Endothelial cell of umbilical vein (primary cell): Measurements from ENCODE around the gene HSPD1. TPM values are rescaled to one million over a fixed set of nuclear protein-coding genes. Genes with fewer than 3 reads are reported as not detected.

ENCODE experiments used
- BruUV-seq: library from RNA; stranded (reverse); fragments of 400-500 nt; replicated peaks from 2 replicates; lab custom pipeline; 2021; lab: Mats Ljungman, UMichigan
- CTCF ChIA-PET: fragments of 300-600, 350-600 bp; sonication (Branson Sonifier 250); formaldehyde crosslinking; loops from one replicate; lab custom pipeline; 2021; ENCODE audit warnings: antibody characterized with exemption, inconsistent platforms; lab: Charles Lee
- POLR2A ChIA-PET: fragments of 300-600, 350-600 bp; sonication (Branson Sonifier 250); formaldehyde crosslinking; loops from one replicate; lab custom pipeline; 2021; ENCODE audit warnings: antibody characterized with exemption, inconsistent platforms; lab: Charles Lee
- DNase-seq: peaks from one replicate; pipeline ENCODE4 v3.0.0-alpha.2; 2011; ENCODE audit warnings: low read depth, low spot score
- FAIRE-seq: peaks from 2 replicates; lab custom pipeline; 2011; peaks lifted over from hg19 to GRCh38; lab: Jason Lieb, UNC
- H2AFZ ChIP-seq: 2 replicates; pipeline ENCODE4 v1.6.0; 2012; ENCODE audit warnings: low read depth, low read length, control low read depth, inconsistent platforms
- H3K27ac ChIP-seq: 2 replicates; pipeline ENCODE4 v1.5.1; 2011; ENCODE audit warnings: low read depth, mild to moderate bottlenecking, control low read depth, low read length, moderate library complexity; ENCODE audit not compliant: insufficient read depth
- H3K27me3 ChIP-seq, 2 experiments: 2 replicates each; pipeline versions ENCODE4 v1.6.0 to v1.6.1; 2011; ENCODE audit warnings: low read length in 2 of 2, mixed read lengths in 1 of 2; ENCODE audit not compliant: control insufficient read depth in 2 of 2, insufficient read depth in 2 of 2
- H3K36me3 ChIP-seq, 2 experiments: 2 replicates in 1 of 2; 3 replicates in 1 of 2; pipeline ENCODE4 v1.5.1; 2011; ENCODE audit warnings: low read length in 2 of 2, mild to moderate bottlenecking in 1 of 2, moderate library complexity in 1 of 2; ENCODE audit not compliant: control insufficient read depth in 2 of 2, insufficient read depth in 2 of 2; ENCODE audit errors: extremely low read depth in 1 of 2
- H3K4me1 ChIP-seq: 3 replicates; pipeline ENCODE4 v1.5.1; 2011; ENCODE audit warnings: mild to moderate bottlenecking, low read length; ENCODE audit not compliant: control insufficient read depth, insufficient read depth; ENCODE audit errors: extremely low read depth
- H3K4me2 ChIP-seq: 2 replicates; pipeline ENCODE4 v1.6.1; 2011; ENCODE audit warnings: low read length, control low read depth, mixed read lengths; ENCODE audit not compliant: insufficient read depth
- H3K4me3 ChIP-seq, 3 experiments: fragments of 200-600 bp in 1 of 3; sonication (generic), shearing (Covaris generic) in 1 of 3; replicated peaks in 1 of 3; 2 replicates each; pipeline ENCODE4 v1.5.1; 2011 to 2016; ENCODE audit warnings: control low read depth in 3 of 3, low read length in 3 of 3, mild to moderate bottlenecking in 2 of 3, inconsistent platforms in 1 of 3, low read depth in 1 of 3, moderate library complexity in 1 of 3; ENCODE audit not compliant: insufficient read depth in 1 of 3
- H3K79me2 ChIP-seq: 2 replicates; pipeline ENCODE4 v1.6.0; 2012; ENCODE audit warnings: low read length, inconsistent platforms; ENCODE audit not compliant: control insufficient read depth, insufficient read depth
- H3K9ac ChIP-seq: replicated peaks from 2 replicates; pipeline ENCODE3; 2011; ENCODE audit warnings: low read length, control low read depth; ENCODE audit not compliant: insufficient read depth; ENCODE audit errors: extremely low read depth
- H3K9me1 ChIP-seq: replicated peaks from 3 replicates; pipeline ENCODE4 v1.6.0; 2011; ENCODE audit warnings: mild to moderate bottlenecking, low read length; ENCODE audit not compliant: control insufficient read depth, insufficient read depth; ENCODE audit errors: extremely low read depth
- H3K9me3 ChIP-seq: replicated peaks from 2 replicates; pipeline ENCODE4 v1.5.1; 2012; ENCODE audit warnings: low read length, inconsistent platforms; ENCODE audit not compliant: control insufficient read depth, insufficient read depth
- H4K20me1 ChIP-seq: replicated peaks from 2 replicates; pipeline ENCODE3; 2011; ENCODE audit warnings: mild to moderate bottlenecking, low read length; ENCODE audit not compliant: control insufficient read depth, insufficient read depth; ENCODE audit errors: extremely low read depth
- EZH2 ChIP-seq: IDR thresholded peaks from 2 replicates; pipeline ENCODE4 v1.6.1; 2012; ENCODE audit warnings: borderline replicate concordance, low read depth, mild to moderate bottlenecking, moderate library complexity, low read length, inconsistent platforms; ENCODE audit not compliant: severe bottlenecking
- FOS ChIP-seq: IDR thresholded peaks from 2 replicates; pipeline ENCODE4 v1.6.1; 2011; ENCODE audit warnings: mild to moderate bottlenecking, low read length, moderate library complexity, borderline replicate concordance; ENCODE audit not compliant: insufficient read depth
- GATA2 ChIP-seq: IDR thresholded peaks from 2 replicates; pipeline ENCODE4 v1.7.0; 2011; ENCODE audit warnings: low read depth, mild to moderate bottlenecking, moderate library complexity, mixed read lengths, low read length; ENCODE audit not compliant: insufficient read length, insufficient read depth
- JUN ChIP-seq: IDR thresholded peaks from 2 replicates; pipeline ENCODE4 v1.6.1; 2011; ENCODE audit warnings: borderline replicate concordance, low read depth; ENCODE audit not compliant: insufficient read length, insufficient read depth
- MYC ChIP-seq: IDR thresholded peaks from one replicate; pipeline ENCODE4 v1.6.1; 2011; ENCODE audit warnings: mild to moderate bottlenecking, low read depth, low read length
- POLR2A ChIP-seq: IDR thresholded peaks from 2 replicates; pipeline ENCODE4 v1.6.1; 2012; ENCODE audit warnings: low read depth, mild to moderate bottlenecking, control low read depth, low read length
- POLR2AphosphoS5 ChIP-seq: IDR thresholded peaks from 2 replicates; pipeline ENCODE4 v1.6.1; 2012; ENCODE audit warnings: low read depth, mild to moderate bottlenecking, control low read depth, low read length, moderate library complexity; ENCODE audit not compliant: insufficient read depth
- dilution Hi-C: fragments of 300-500 bp; cut with MboI; formaldehyde crosslinking; loops from one replicate; pipeline ENCODE4 v1.15.0; 2019; ENCODE audit warnings: low sequenced_read_pairs; ENCODE audit not compliant: extremely low pct_ligation_motif_present
- intact Hi-C: fragments of 100-400 bp; cut with micrococcal nuclease; formaldehyde crosslinking; loops from one replicate; pipeline ENCODE4 v1.10.0; 2022
- polyA plus RNA-seq, 4 experiments: library from polyadenylated mRNA; depleted of rRNA in 3 of 4; stranded (reverse) in 3 of 4; unstranded in 1 of 4; fragments of >200 nt; gene quantifications; 2 replicates each; pipeline versions ENCODE4 v1.2.1 to v1.2.3, GENCODE V29; 2011 to 2012; ENCODE audit warnings: missing spikeins in 1 of 4
- total RNA-seq: library from RNA; stranded (reverse); gene quantifications from 2 replicates; pipeline ENCODE4 v1.2.3, GENCODE V29; 2021
- TF ChIP-seq, protein P1 (sequence below): IDR thresholded peaks from 2 replicates; pipeline ENCODE4 v1.6.1; 2011; ENCODE audit not compliant: insufficient read depth, insufficient read length
- TF ChIP-seq, protein P2 (sequence below), 2 donors: IDR thresholded peaks; 1 replicate in 1 of 2; 2 replicates in 1 of 2; pipeline ENCODE4 v1.5.1; 2011; ENCODE audit warnings: low read length in 2 of 2, mild to moderate bottlenecking in 2 of 2, moderate library complexity in 2 of 2, control low read depth in 1 of 2, inconsistent platforms in 1 of 2, low read depth in 1 of 2; ENCODE audit not compliant: insufficient read depth in 1 of 2; ENCODE audit errors: extremely low read depth in 1 of 2

HSPD1 gene
- total and polyA plus RNA-seq, 2 donors (not counting 3 experiments of a cell fraction or from before 2014, with no cell fraction given), result 73.2 to 337 TPM

DNA sequence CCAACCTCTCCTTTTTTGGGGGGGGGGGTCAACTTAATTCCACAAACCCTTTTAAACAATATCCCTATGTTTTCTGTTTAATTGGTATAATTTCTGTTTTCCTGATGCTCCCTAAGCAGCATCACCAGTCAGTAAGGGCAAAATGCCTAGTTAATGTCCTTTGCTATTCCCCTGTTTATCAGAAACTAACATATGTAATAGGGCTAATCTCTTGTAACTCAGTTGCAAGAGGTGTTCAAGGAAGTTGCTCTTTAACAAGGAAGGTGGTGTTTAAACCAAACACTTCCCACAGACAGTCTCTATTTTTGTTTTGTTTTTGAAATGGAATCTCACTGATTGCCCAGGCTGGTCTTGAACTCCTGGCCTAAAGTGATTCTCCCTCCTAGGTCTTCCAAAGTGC lies 52.8 kb downstream of the HSPD1 start:
- no peaks in the 10 kb centered on the region for H3K79me2 ChIP-seq
- H3K9ac ChIP-seq, result no peak overlapping the region
- H3K27ac ChIP-seq, result no peak overlapping the region
- H3K4me1 ChIP-seq, result peaks cover 9% of the 10 kb centered on the region
- no peaks in the 10 kb centered on the region for H3K9me1 ChIP-seq
- no peak overlapping the region for H3K4me2 ChIP-seq
- H3K9me3 ChIP-seq, result no peaks in the 10 kb centered on the region
- DNase-seq, result no peak
- BruUV-seq, result no TSS peak
- POLR2A ChIA-PET, result no interaction called here
- no peak overlapping the region for H3K4me3 ChIP-seq
- CTCF ChIA-PET, result no interaction called here
- no peaks in the 10 kb centered on the region for H3K36me3 ChIP-seq
- H2AFZ ChIP-seq, result no peak overlapping the region
- TF ChIP-seq POLR2AphosphoS5 (no peak), POLR2A (no peak), GATA2 (no peak), MYC (no peak), FOS (no peak), EZH2 (no peak), JUN (no peak)
- TF ChIP-seq, protein P1, sequence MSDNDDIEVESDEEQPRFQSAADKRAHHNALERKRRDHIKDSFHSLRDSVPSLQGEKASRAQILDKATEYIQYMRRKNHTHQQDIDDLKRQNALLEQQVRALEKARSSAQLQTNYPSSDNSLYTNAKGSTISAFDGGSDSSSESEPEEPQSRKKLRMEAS, result no peak
- TF ChIP-seq, protein P2, sequence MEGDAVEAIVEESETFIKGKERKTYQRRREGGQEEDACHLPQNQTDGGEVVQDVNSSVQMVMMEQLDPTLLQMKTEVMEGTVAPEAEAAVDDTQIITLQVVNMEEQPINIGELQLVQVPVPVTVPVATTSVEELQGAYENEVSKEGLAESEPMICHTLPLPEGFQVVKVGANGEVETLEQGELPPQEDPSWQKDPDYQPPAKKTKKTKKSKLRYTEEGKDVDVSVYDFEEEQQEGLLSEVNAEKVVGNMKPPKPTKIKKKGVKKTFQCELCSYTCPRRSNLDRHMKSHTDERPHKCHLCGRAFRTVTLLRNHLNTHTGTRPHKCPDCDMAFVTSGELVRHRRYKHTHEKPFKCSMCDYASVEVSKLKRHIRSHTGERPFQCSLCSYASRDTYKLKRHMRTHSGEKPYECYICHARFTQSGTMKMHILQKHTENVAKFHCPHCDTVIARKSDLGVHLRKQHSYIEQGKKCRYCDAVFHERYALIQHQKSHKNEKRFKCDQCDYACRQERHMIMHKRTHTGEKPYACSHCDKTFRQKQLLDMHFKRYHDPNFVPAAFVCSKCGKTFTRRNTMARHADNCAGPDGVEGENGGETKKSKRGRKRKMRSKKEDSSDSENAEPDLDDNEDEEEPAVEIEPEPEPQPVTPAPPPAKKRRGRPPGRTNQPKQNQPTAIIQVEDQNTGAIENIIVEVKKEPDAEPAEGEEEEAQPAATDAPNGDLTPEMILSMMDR (IDR thresholded peaks at IDR 0.05; ENCODE audit: extremely low read depth in 1 of 2, insufficient read depth in 1 of 2, low read depth in 1 of 2, low read length in 2 of 2), result no peak
- no peak for FAIRE-seq
- no peaks in the 10 kb centered on the region for H4K20me1 ChIP-seq
- no peaks in the 10 kb centered on the region for H3K27me3 ChIP-seq
- dilution Hi-C loops, result no loop called here
- intact Hi-C loops, result no loop called here
